SH-SY5Y (cell line): ENCODE measurements around the gene TMEM115.
A peak's percentile ranks its signal among the peaks of the same experiment; 100 is the strongest.

Source experiments
- GATA2 ChIP-seq: IDR thresholded peaks from 2 replicates; pipeline ENCODE4 v1.6.1; 2011; ENCODE audit warnings: mild to moderate bottlenecking, low read depth, low read length
- GATA3 ChIP-seq: IDR thresholded peaks from 2 replicates; pipeline ENCODE4 v1.6.1; 2011; ENCODE audit warnings: low read depth, mild to moderate bottlenecking, low read length, moderate library complexity

The TMEM115 gene

DNA sequence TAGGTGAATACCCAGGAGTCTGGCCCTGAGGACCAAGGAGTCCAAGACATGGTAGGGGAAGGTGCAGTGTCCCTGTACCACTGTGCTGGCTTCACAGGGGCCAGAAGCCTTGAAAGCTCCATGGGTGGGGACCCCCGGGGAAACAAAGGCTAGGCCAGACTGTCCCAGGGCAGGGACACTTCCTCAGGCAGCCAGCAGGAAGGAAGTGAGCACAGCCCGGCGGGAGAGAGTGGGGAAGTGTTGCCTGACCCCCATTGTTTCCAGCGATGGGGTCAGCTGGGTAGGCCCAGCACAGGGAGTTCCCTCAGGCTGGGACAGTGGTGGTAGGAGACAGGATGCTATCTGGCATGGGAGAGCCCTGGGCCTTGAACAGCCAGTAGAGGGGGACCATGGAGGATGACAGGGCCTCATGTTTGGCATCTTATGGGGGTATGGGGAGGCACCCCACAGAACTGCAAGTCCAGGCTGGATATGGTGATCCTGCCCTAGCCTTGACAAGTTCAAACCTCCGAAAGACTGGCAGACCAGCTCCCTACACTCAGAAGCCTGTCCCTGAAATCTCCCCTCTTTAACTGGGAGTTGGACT, 35.6 kb downstream of the TMEM115 start:
- TF ChIP-seq GATA3 (no peak), GATA2 (no peak)

DNA sequence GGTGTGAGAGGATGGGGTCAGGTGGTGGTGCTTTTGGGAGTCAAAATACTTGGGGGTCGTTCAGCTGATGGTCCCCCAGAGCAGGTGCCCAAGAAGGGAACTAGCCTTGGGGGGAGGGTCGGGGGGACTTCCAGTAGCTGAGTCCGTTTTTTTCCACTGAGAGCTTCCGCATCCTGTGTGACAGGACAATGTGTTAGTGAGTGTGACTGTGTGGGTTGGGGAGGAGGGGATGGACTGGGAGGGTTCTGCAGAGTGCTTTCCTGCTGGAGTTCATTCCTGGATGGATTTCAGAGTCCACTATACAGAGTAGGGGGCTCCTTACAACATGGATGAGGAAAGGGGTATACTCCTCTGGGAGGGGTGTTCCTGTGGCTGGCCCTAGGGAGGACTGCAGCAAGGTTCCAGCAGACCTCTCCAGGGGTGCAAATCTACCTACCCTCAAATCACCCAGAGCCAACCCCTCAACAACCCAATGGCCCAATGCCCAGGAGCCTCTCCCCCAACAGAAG, 36.2 kb downstream of the TMEM115 start:
- no peak for TF ChIP-seq GATA2
- no peak for TF ChIP-seq GATA3

DNA sequence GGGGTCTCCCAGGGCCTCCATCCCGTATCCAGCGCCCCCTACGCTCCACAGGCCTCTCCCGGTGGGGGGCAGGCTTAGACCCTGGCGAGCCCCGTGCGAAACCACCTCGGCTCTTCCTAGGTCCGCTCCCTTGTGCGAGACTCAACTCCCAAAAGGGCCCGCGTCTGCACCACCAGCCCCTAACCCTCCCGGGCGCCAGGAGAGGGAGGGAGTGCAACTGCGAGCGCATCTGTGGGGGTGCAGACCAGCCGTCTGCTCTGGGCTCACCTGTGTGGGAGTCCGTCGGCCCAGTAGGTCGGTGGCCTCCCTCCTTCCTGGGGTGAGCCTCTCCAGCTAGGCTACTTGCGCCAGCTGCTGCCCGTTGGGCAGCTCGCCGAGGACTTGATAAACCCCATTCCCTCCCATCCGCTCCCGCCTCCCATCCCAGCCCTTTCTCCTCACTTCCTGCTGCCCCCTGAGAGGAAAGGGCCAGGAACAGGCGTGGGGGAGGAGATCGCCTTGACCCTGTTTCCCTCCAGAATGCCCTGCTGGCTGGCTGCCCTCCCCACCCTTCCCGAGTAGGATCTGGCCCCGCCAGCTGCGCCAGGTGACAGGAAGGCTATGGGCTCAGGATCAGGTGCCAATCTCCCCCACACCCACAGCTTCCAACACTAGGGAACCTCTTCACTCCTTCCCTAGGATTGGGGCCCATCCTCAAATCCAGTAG, 36.8 kb downstream of the TMEM115 start, which contains the start of gene HYAL2:
Gene HYAL2 (minus strand): TSS at position 360 of the 706 bp plus-strand sequence. CDS start 2,256 bp downstream, outside the sequence.
- TF ChIP-seq GATA3, result no peak
- no peak for TF ChIP-seq GATA2

DNA sequence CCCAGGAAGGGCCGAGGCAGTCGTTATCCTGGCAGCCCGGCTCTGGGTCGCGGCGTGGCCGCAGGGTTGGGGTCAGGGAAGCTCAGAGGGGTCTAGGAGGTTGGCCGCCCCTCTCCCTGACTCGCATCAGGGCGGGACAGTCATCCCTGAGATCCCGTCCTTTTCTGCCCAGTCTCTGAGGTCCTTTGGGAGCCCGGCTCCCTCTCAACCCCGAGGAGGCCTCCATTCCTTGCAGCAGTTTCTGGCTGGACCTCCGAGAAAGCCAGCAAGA, 37.3 kb downstream of the TMEM115 start:
- no peak for TF ChIP-seq GATA2
- TF ChIP-seq GATA3, result no peak

DNA sequence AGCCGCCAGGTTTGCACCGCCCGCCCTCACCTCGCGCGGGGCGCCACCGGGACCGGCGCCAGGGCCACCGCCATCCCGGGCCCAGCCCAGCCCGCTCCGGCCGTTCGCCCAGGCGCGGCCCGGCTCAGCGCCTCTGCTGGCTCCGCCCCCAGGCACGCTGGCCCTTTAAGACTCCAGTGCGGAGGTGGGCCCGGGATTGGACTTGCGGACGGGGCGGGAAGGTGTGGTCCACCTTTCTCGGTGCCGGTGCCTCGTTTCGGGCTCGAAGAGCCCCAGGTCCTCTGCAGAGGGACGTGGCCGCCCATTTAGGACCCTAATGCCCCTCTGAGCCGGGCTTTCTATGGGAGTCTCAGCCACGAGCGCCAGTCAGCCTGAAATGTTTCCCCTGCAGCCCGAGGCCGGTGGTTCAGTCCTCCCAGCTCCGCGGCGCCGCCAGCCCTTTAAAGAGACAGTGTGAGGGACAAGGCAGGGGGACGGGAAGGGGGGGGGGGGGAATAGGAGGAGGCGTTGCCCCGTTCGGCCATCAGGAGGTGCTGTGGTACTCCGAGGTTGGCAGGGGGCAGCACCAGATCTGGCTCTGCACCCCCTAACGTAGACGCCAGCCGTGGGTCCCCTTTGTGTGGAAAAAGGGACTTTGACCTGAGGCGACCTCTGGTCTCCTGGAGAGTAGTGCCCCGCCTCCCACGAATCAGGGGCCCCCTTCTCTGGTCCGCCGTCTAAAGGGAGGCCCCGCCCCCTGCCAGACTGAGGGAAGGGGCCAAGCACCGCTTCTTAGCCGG, 37.8 kb downstream of the TMEM115 start:
- TF ChIP-seq GATA2 (peak; percentile 18; the same call in 1 of the 2 replicates), GATA3 (no peak)

DNA sequence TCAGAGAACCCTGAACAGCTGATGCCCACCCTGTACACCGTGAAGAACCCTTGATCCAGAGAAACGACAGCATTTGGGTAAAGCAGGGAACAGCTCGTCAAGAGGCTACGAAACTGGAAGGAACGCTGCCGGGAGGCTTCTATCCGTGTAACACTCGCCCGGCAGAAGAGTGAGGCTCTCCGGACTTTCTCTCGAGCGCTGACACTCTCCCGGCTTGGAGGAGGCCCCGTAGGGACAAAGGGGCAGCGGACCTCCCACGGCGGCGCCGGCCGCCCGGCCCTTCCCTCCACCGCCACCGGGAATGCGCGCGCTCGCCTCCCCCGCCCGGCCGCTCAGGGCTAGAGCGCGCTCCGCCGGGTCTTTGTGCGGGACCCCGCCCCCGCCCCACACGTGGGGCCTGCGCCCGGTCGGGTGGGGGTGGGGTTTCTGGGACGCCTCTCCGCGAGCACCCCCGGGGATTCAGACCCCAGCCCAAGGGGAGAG, 38.4 kb downstream of the TMEM115 start:
- TF ChIP-seq GATA3 (no peak), GATA2 (no peak)

DNA sequence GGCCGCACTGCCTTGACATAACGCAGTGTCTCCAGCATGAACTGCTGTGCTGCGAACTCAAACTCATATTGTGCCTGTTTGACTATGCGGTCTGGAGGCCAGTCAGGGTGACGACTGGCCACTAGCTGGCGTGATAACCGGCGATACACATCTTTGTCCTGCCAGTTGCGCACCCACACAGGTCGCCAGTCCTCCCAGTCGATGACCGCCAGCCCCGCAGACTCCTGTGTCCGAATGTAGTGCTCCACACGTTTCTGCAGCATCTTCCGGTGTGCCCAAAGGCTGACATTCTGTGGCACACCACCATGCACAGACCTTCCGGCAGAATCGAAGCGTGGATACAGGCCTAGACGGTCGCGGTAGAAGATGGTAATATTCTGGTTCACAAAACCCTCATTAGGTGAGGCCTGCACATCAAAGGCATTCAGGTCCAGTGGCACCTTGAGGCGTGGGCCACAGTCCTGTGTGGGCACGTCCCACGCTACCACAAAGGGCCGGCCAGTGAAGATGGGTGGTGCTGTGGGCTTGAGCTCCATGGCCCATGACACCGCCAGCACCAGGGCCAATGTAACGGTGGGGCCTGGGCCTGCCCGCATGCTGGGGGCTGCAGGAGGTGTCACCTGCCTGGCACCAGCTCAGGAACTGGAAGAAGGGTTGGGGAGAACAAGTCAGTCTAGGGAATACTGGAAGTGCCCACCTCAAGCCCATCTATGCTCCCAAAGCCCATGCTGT, 39.3 kb downstream of the TMEM115 start:
- TF ChIP-seq GATA3 (no peak), GATA2 (no peak)

DNA sequence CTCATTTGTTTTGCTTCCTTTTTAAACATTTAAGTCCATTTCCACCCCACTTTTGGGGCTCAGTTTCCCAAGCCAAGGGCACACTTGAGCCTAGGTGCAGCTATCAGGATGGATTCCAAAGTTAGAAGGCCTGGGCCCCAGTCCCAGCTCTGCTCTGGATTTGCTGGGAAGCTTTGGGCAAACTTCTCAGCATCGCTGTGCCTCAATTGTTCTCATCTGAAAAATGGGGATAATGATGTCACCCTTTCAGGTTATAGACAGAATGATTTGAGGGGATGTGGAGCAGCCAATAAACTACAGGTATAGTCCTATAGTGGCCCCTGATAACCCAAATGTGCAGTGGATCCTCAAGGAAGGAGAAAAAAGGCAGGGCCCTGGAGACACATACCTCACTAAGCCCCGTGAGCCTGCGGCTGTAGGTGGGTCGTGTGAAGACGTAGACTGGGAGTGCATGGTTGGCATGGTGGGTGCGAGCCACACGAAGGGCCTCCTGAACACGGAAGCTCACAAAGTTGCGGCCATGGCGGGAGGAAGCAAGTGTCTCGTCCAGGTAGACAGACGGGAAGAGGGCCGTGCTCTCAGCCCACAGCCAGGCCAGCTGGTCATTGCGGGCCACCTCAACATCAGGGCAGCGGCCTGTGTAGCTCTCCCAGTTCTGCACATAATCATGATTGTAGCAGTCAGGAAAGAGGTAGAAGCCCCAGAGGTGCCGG, 40.0 kb downstream of the TMEM115 start:
- TF ChIP-seq GATA2 (no peak), GATA3 (no peak)

DNA sequence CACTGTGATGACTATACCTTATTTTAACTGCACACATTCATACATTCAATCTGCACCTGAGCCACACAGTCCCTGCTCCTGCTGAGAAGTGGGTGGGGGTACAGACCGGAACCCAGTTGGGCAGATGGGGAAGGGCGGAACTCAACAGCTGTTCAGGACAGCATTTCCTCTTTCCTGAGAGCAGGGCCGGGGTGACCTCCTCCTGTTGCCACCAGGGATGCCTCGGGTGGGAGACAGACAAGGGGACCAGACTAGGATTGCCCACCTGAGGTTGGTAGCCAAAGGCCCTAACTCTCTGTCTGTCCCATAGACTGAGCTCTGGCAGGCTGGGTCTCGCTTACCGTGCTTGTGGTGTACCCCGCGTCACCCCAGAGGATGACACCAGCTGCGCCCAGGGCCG, 40.7 kb downstream of the TMEM115 start:
- TF ChIP-seq GATA3, result no peak
- TF ChIP-seq GATA2, result no peak

DNA sequence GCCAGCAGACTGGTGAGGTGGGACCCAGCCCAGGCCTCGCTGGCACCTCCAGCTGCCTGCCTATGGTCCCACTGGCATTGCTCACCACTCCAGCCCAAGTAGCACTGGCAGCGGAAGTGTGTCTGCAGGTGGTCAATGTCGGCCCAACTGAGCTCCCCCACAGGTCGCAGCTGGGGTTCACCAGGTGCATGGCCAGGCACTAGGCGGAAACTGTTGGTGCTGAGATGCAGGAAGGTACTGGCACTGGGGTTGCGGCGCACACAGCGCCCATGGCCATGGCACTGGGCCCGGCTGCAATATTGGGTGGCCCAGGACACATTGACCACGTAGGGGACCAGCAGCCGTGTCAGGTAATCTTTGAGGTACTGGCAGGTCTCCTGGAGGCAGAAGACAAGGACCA, 41.2 kb downstream of the TMEM115 start:
- TF ChIP-seq GATA3 (no peak), GATA2 (no peak)

DNA sequence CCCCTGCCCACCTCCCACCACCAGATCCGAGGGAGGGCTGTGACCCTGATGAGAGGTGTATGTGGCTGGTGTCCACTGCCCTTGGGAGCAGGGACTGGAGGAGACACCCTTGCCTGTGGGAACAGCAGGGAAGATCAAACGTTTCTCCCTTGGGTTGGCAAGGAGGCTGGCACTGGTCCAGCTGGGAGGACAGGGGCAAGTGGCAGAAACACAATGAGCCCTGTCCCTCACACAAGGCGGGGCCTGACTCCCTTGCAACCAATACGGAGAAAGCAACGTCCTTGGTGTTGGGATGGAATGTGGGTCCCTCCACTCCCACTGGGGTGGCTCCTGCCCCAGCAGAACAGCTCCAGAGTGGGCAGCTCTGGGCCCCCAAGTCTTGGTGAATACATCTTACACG, 42.0 kb downstream of the TMEM115 start:
- TF ChIP-seq GATA3 (no peak), GATA2 (no peak)

DNA sequence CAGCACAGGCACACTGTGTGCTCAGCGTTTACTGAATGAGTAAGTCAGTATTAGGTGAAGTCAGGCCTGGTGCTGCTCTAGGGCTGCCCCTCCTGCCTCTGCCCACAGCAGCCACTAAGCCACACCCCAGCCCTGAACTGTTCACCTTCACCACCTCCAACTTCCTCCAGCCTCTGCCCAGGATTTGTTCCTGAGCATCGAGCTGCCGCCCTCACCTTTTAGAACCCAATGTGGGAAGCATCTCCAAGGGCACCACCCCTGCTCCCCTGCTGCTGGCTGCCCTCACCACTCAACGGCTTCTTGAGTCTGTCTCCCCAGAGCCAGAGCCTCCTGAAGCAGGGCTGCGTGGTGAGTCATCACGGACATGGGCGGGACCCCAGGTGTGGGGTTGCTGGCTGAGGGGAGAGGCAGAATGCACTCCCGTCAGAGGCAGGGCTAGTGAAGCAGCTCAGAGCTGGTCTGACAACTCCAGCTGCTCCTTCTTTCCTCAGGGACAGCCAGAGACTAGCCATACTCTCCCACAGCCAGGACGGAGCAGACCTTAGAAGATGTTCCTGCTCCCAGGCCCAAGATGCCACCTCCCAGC, 42.6 kb downstream of the TMEM115 start:
- TF ChIP-seq GATA2 (no peak), GATA3 (no peak)

DNA sequence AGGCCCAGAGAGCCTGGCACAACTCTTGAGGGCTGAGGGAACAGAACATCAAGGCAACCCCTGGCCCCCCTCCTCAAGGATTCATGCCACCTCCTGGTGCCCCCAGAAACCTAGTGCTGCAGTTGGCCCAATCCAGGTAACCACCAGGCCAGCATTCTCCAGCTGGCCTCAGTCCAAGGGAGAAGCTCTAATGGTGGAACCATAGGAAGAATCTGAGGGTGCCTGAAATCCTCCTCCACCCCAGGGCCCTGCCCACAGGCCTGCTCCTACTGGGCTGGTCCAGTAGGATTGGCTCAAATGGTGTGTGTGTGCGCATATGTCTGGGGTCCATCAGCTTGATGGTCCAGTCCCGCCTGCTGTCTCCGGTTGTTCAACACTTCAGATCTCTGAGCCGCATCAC, 44.5 kb downstream of the TMEM115 start:
- no peak for TF ChIP-seq GATA3
- no peak for TF ChIP-seq GATA2
